Natural killer cell (primary cell): Measurements from ENCODE around the gene IQSEC1. TPM values are rescaled to one million over a fixed set of nuclear protein-coding genes. Genes with fewer than 3 reads are reported as not detected.

Experiments used
- ATAC-seq, 3 donors: fragments of 150-1000 bp in 2 of 3; fragments of 200-7000 bp in 1 of 3; cut with Tn5 transposase; 1 replicate in 1 of 3; 2 replicates in 2 of 3; pipeline ENCODE4 v1.10.0; 2021; ENCODE audit warnings: mild to moderate bottlenecking in 2 of 3, moderate library complexity in 2 of 3
- DNase-seq, 2 donors: peaks; one replicate each; pipeline versions ENCODE4 v3.0.0 to v3.0.0-alpha.2; 2013 to 2021; ENCODE audit warnings: mixed read lengths in 1 of 2
- H3K27ac ChIP-seq: one replicate; pipeline ENCODE4 v1.5.1; 2013; ENCODE audit warnings: mild to moderate bottlenecking, low read length
- H3K27me3 ChIP-seq: one replicate; pipeline ENCODE4 v1.6.1; 2013; ENCODE audit warnings: low read length; ENCODE audit not compliant: control insufficient read depth, insufficient read depth
- H3K36me3 ChIP-seq: one replicate; pipeline ENCODE4 v1.6.1; 2013; ENCODE audit warnings: low read length; ENCODE audit not compliant: control insufficient read depth, insufficient read depth
- H3K4me1 ChIP-seq: one replicate; pipeline ENCODE4 v1.6.1; 2013; ENCODE audit warnings: low read length; ENCODE audit not compliant: control insufficient read depth, insufficient read depth
- H3K4me3 ChIP-seq: one replicate; pipeline ENCODE4 v1.5.1; 2013; ENCODE audit warnings: low read length
- H3K9me3 ChIP-seq: one replicate; pipeline ENCODE4 v1.6.1; 2013; ENCODE audit warnings: low read length; ENCODE audit not compliant: control insufficient read depth, insufficient read depth
- H3K27ac Mint-ChIP-seq, 2 donors: one replicate each; pipeline ENCODE4 v1.8.0; 2022; ENCODE audit warnings: mild to moderate bottlenecking in 2 of 2, mixed read lengths in 2 of 2, moderate library complexity in 1 of 2
- H3K27me3 Mint-ChIP-seq, 2 donors: one replicate each; pipeline ENCODE4 v1.8.0; 2022; ENCODE audit warnings: low read depth in 2 of 2, mixed read lengths in 2 of 2
- H3K36me3 Mint-ChIP-seq: one replicate; pipeline ENCODE4 v1.8.0; 2022; ENCODE audit warnings: mixed read lengths
- H3K4me1 Mint-ChIP-seq, 2 donors: one replicate each; pipeline ENCODE4 v1.8.0; 2022; ENCODE audit warnings: mixed read lengths in 2 of 2
- H3K4me3 Mint-ChIP-seq: one replicate; pipeline ENCODE4 v1.8.0; 2022; ENCODE audit warnings: mild to moderate bottlenecking, moderate library complexity, mixed read lengths
- H3K9me3 Mint-ChIP-seq, 2 donors: one replicate each; pipeline ENCODE4 v1.8.0; 2022; ENCODE audit warnings: mixed read lengths in 2 of 2
- WGBS: methylation state at CpG from one replicate; pipeline ENCODE4 v1.1.7; 2013; ENCODE audit warnings: missing lambda C conversion rate; ENCODE audit not compliant: insufficient coverage; 5-methylcytosine and 5-hydroxymethylcytosine counted together
- intact Hi-C: fragments of 100-400 bp; cut with micrococcal nuclease; formaldehyde crosslinking; loops from one replicate; pipeline ENCODE4 v1.14.2; 2022
- total RNA-seq, 4 donors: library from RNA; stranded (reverse); fragments of 120-200 nt in 1 of 4; gene quantifications; one replicate each; pipeline versions ENCODE4 v1.2.3 to v1.2.4, GENCODE V29; 2013 to 2022
- TF ChIP-seq, protein P1 (sequence below): fragments of 200-600 bp; IDR thresholded peaks from one replicate; pipeline ENCODE4 v1.8.0; 2022; ENCODE audit warnings: antibody characterized with exemption

IQSEC1 gene
- total RNA-seq, 3 donors from 2014 or later (not counting 1 experiment from before 2014, with no cell fraction given): 124 to 189 (median 138) TPM

DNA sequence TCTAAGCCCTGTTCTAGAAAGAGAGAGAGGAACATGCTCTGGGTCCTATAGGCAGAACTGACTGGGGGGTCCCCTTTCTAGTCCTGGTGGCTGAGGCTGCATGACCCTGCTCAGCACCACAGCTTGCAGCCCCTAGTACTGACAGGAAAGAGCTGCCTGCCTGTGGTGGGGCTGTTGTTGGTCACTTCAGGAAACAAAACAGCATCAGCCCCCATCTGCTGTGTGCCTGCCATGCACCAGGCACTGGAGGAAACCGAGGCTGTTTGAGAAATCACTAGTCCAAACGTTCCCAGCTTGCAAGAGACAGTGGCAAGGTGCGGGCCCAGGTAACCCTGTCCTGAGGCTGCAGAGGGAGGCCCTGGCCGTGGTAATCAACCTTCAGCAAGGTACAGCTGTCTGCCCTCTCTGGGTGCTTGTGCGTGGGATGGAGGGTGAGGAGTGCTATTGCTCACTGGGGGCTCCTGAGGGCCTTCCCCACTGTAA is 90.6 kb downstream of the IQSEC1 start:
- TF ChIP-seq, protein P1, sequence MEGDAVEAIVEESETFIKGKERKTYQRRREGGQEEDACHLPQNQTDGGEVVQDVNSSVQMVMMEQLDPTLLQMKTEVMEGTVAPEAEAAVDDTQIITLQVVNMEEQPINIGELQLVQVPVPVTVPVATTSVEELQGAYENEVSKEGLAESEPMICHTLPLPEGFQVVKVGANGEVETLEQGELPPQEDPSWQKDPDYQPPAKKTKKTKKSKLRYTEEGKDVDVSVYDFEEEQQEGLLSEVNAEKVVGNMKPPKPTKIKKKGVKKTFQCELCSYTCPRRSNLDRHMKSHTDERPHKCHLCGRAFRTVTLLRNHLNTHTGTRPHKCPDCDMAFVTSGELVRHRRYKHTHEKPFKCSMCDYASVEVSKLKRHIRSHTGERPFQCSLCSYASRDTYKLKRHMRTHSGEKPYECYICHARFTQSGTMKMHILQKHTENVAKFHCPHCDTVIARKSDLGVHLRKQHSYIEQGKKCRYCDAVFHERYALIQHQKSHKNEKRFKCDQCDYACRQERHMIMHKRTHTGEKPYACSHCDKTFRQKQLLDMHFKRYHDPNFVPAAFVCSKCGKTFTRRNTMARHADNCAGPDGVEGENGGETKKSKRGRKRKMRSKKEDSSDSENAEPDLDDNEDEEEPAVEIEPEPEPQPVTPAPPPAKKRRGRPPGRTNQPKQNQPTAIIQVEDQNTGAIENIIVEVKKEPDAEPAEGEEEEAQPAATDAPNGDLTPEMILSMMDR: no peak
- ATAC-seq (peak; percentile 32 to 60 (median 52)), DNase-seq (no peak)
- Mint-ChIP-seq H3K27ac (peak overlapping the region; percentile 68 to 78), H3K4me3 (peak overlapping the region; percentile 59), H3K9me3 (no peaks in the 10 kb centered on the region), H3K4me1 (peaks cover 59 to 66% of the 10 kb centered on the region in 2 donors), H3K27me3 (no peaks in the 10 kb centered on the region), H3K36me3 (no peaks in the 10 kb centered on the region)
- Histone ChIP-seq H3K4me3 (no peak overlapping the region), H3K27me3 (no peaks in the 10 kb centered on the region), H3K9me3 (no peaks in the 10 kb centered on the region), H3K27ac (peak overlapping the region; percentile 28), H3K4me1 (peaks cover 48% of the 10 kb centered on the region), H3K36me3 (peaks cover 8% of the 10 kb centered on the region)
- intact Hi-C loops: no loop called here
- WGBS: 30% methylated on average over 5 of the region's 5 CpGs

DNA sequence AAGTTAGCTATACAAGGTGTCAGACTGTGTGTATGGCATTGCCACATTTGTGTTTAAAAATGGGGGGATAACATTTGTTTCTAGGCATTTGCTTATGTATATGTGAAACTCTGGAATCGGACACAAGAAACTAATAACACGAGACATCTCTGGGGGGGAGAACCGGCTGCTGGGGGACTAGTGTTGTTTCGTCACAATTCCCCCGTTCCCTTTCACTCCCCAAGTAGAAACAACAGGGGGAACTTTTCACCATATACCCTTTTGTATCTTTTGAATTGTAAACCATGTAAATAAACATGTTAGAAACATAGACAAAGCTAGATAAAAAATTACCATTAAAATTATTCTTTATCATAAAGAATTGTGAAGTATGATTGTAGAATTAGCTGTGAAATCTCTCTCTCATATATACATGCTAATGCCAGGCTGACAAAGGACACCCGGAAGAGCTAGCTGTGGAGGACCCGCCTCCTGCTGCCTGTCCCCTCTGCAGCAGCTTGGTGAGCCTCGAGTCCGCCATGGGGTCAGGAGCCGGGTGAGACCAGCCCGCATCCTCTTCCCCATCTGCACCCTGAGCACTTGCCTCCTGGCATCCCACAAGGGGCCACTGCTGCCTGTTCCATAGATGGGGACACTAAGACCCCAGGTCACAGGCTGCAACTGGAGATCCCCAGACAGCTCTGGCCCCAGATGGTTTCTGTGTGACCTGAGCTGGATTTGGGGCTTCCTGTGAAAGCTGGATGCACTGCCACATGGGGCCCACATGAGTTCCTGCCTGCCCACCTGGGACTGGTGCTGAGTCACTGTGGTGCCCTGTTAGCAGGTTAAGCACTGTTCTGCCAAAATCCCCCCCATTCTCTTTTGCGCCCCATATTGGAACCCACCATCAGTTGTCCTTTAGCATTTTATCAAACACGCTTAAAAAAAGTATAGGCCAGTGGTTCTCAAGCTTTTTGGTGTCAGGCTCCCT is 91.6 kb downstream of the IQSEC1 start:
- H3K9me3 ChIP-seq: no peaks in the 10 kb centered on the region
- H3K27ac ChIP-seq: peak overlapping the region; percentile 14
- H3K4me1 ChIP-seq: peaks cover 48% of the 10 kb centered on the region
- H3K27me3 ChIP-seq: no peaks in the 10 kb centered on the region
- no peaks in the 10 kb centered on the region for H3K27me3 Mint-ChIP-seq
- H3K27ac Mint-ChIP-seq: peak overlapping the region; percentile 68 to 78
- H3K4me1 Mint-ChIP-seq: peaks cover 54 to 63% of the 10 kb centered on the region in 2 donors
- intact Hi-C loops: no loop called here
- peak overlapping the region; percentile 59 for H3K4me3 Mint-ChIP-seq
- DNase-seq (no peak), ATAC-seq (peak in 2 of 3 donors; percentile 37 to 42)
- peaks cover 11% of the 10 kb centered on the region for H3K36me3 ChIP-seq
- TF ChIP-seq, protein P1: no peak
- no peaks in the 10 kb centered on the region for H3K36me3 Mint-ChIP-seq
- no peak overlapping the region for H3K4me3 ChIP-seq
- 50% methylated on average over 10 of the region's 13 CpGs for WGBS
- H3K9me3 Mint-ChIP-seq: no peaks in the 10 kb centered on the region

DNA sequence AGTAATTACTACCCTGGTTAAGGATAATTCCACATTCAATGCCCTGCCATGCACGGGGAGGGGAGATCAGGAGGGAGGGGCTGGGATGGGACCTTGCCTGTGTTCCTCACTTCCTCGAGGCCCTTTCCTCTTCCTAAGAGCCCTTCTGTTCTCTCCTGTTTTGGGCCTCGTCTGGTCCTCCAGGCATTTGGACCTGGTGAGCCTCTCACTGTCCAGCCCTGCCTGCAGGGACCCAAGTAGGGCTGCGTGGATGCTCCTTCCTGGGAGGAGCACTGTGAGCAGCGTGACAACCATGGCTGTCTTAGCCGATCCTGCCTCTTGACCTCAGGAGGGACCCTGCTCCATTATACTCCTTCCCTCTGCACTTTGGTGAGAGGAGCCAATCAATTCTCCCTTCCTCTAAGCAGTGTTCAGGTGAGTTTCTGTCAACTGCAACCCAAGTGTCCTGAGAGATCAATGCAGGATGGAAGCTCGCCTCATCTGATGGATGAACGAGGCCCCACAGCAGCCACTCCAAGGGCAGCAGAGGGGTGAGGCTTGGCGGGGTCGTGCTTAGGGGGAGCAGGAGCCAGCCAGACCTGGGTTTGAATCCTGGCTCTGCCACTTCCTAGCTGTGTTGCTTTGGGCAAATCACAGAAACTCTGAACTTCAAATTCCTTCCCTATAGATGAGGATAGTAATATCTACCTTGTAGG is 92.5 kb downstream of the IQSEC1 start:
- H3K27me3 Mint-ChIP-seq: no peaks in the 10 kb centered on the region
- peaks cover 54 to 70% of the 10 kb centered on the region in 2 donors for H3K4me1 Mint-ChIP-seq
- ATAC-seq (no peak), DNase-seq (no peak)
- H3K27me3 ChIP-seq: no peaks in the 10 kb centered on the region
- H3K4me1 ChIP-seq: peaks cover 48% of the 10 kb centered on the region
- H3K36me3 ChIP-seq: peaks cover 11% of the 10 kb centered on the region
- peak overlapping the region; percentile 68 to 78 for H3K27ac Mint-ChIP-seq
- H3K9me3 ChIP-seq: no peaks in the 10 kb centered on the region
- no peak overlapping the region for H3K4me3 Mint-ChIP-seq
- H3K9me3 Mint-ChIP-seq: no peaks in the 10 kb centered on the region
- no peaks in the 10 kb centered on the region for H3K36me3 Mint-ChIP-seq
- H3K27ac ChIP-seq: no peak overlapping the region
- 85% methylated on average over 10 of the region's 10 CpGs for WGBS
- TF ChIP-seq, protein P1: no peak
- intact Hi-C loops: no loop called here
- H3K4me3 ChIP-seq: no peak overlapping the region
